OCI-LY7 (cell line): ENCODE results near the gene AAMDC. TPM values are rescaled to one million over a fixed set of nuclear protein-coding genes. Genes with fewer than 3 reads are reported as not detected.
A peak's percentile ranks its signal among the peaks of the same experiment; 100 is the strongest.

Source experiments
- BruUV-seq: library from RNA; stranded (reverse); fragments of 400-500 nt; replicated peaks from 2 replicates; lab custom pipeline; 2021; lab: Mats Ljungman, UMichigan
- CTCF ChIA-PET: fragments of 300-600 bp; sonication (Branson Sonifier 250); formaldehyde crosslinking; loops from one replicate; lab custom pipeline; 2022; ENCODE audit warnings: antibody characterized with exemption; ENCODE audit not compliant: unreplicated experiment; lab: Charles Lee
- POLR2A ChIA-PET: fragments of 300-600 bp; sonication (Branson Sonifier 250); formaldehyde crosslinking; loops from one replicate; lab custom pipeline; 2022; ENCODE audit warnings: antibody characterized with exemption; lab: Charles Lee
- DNase-seq: peaks from one replicate; pipeline ENCODE4 v3.0.0-alpha.2; 2015; ENCODE audit warnings: low spot score
- H2AFZ ChIP-seq: fragments of 200-600 bp; sonication (generic), shearing (Covaris generic); 2 replicates; pipeline ENCODE4 v1.6.1; 2014; ENCODE audit warnings: mild to moderate bottlenecking, antibody characterized with exemption, low read length, moderate library complexity
- H3K27ac ChIP-seq: fragments of 200-600 bp; sonication (generic); 2 replicates; pipeline ENCODE4 v1.5.1; 2014; ENCODE audit warnings: mixed run types, low read depth, mild to moderate bottlenecking, moderate library complexity, low read length, inconsistent platforms; ENCODE audit not compliant: poor library complexity, severe bottlenecking
- H3K36me3 ChIP-seq: fragments of 200-600 bp; sonication (generic); 2 replicates; pipeline ENCODE4 v1.6.1; 2014; ENCODE audit warnings: mild to moderate bottlenecking, antibody characterized with exemption, low read length, moderate library complexity, mixed read lengths; ENCODE audit not compliant: insufficient read depth
- H3K4me1 ChIP-seq: fragments of 200-600 bp; sonication (generic); 2 replicates; pipeline ENCODE4 v1.5.1; 2014; ENCODE audit warnings: mild to moderate bottlenecking, low read length; ENCODE audit not compliant: insufficient read depth, poor library complexity, severe bottlenecking
- H3K4me2 ChIP-seq: fragments of 200-600 bp; sonication (generic); 2 replicates; pipeline ENCODE4 v1.6.1; 2014; ENCODE audit warnings: mild to moderate bottlenecking, low read length
- H3K4me3 ChIP-seq: fragments of 200-600 bp; sonication (generic); 2 replicates; pipeline ENCODE4 v1.5.1; 2014; ENCODE audit warnings: mild to moderate bottlenecking, low read depth, low read length; ENCODE audit not compliant: poor library complexity, severe bottlenecking
- H3K79me2 ChIP-seq: fragments of 200-600 bp; sonication (generic); 2 replicates; pipeline ENCODE4 v1.6.1; 2016; ENCODE audit warnings: low read depth, mild to moderate bottlenecking, low read length, moderate library complexity, mixed read lengths; ENCODE audit not compliant: insufficient read depth
- H3K9me2 ChIP-seq: fragments of 200-600 bp; sonication (generic); 2 replicates; pipeline ENCODE4 v1.6.1; 2016; ENCODE audit warnings: mild to moderate bottlenecking, low read length, mixed read lengths; ENCODE audit not compliant: insufficient read depth
- H3K9me3 ChIP-seq: fragments of 200-600 bp; sonication (generic); 2 replicates; pipeline ENCODE4 v1.6.1; 2014; ENCODE audit warnings: mild to moderate bottlenecking, mixed run types, low read length, mixed read lengths
- H4K20me1 ChIP-seq: fragments of 200-600 bp; sonication (generic); 2 replicates; pipeline ENCODE4 v1.6.1; 2014; ENCODE audit warnings: mild to moderate bottlenecking, antibody characterized with exemption, low read length, moderate library complexity, mixed read lengths; ENCODE audit not compliant: insufficient read depth
- EZH2phosphoT487 ChIP-seq: fragments of 200-600 bp; sonication (generic); IDR thresholded peaks from 2 replicates; pipeline ENCODE4 v1.6.1; 2018; ENCODE audit warnings: low read depth, borderline replicate concordance, mild to moderate bottlenecking, mixed run types, antibody characterized with exemption, low read length, moderate library complexity, mixed read lengths
- intact Hi-C: fragments of 100-400 bp; cut with micrococcal nuclease; formaldehyde crosslinking; loops from one replicate; pipeline ENCODE4 v1.10.0; 2022; ENCODE audit not compliant: unreplicated experiment
- total RNA-seq, 2 experiments: library from RNA; depleted of rRNA in 1 of 2; stranded (reverse); fragments of >200 nt in 1 of 2; shearing (Covaris generic) in 1 of 2; gene quantifications; 2 replicates each; pipeline ENCODE4 v1.2.3, GENCODE V29; 2014 to 2022
- TF ChIP-seq, protein P1 (sequence below): fragments of 200-600 bp; sonication (generic); conservative IDR thresholded peaks from 2 replicates; pipeline ENCODE4 v1.5.1; 2014; ENCODE audit warnings: mild to moderate bottlenecking, antibody characterized with exemption, low read length, moderate library complexity, mixed read lengths

The AAMDC gene
- total RNA-seq, 2 experiments from 2014 or later: 11.0 to 17.1 TPM

DNA sequence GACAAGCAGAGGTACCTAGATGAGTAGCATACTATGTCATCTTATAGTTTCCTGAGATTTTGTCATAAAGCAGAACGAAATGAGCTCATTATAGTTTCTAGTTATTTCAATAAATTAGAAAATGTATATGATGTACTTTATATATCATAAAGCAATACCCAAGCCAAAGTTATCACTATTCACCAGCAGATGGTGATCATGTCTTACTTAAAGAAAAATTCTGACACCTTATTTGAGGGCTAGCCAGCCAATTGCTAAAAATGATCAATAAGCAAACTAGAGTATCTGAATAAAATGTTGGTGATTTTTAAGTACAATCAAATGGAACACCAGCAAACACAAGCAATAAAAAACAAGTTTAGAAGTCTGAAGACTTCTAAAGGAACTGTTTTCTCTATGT is 44.5 kb upstream of the AAMDC start:
- peaks cover 8% of the 10 kb centered on the region; the same call in 1 of the 2 replicates for H3K36me3 ChIP-seq
- 0 out of 2 replicates have a peak, but pooled peaks cover 9% of the 10 kb centered on the region for H4K20me1 ChIP-seq
- no peak overlapping the region for H3K4me2 ChIP-seq
- BruUV-seq: no TSS peak
- POLR2A ChIA-PET: no interaction called here
- H2AFZ ChIP-seq: no peak overlapping the region
- TF ChIP-seq EZH2phosphoT487: no peak
- TF ChIP-seq, protein P1, sequence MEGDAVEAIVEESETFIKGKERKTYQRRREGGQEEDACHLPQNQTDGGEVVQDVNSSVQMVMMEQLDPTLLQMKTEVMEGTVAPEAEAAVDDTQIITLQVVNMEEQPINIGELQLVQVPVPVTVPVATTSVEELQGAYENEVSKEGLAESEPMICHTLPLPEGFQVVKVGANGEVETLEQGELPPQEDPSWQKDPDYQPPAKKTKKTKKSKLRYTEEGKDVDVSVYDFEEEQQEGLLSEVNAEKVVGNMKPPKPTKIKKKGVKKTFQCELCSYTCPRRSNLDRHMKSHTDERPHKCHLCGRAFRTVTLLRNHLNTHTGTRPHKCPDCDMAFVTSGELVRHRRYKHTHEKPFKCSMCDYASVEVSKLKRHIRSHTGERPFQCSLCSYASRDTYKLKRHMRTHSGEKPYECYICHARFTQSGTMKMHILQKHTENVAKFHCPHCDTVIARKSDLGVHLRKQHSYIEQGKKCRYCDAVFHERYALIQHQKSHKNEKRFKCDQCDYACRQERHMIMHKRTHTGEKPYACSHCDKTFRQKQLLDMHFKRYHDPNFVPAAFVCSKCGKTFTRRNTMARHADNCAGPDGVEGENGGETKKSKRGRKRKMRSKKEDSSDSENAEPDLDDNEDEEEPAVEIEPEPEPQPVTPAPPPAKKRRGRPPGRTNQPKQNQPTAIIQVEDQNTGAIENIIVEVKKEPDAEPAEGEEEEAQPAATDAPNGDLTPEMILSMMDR: peak; percentile 78
- no peak overlapping the region for H3K27ac ChIP-seq
- H3K79me2 ChIP-seq: peaks cover 65% of the 10 kb centered on the region; the same call in 1 of the 2 replicates
- no peaks in the 10 kb centered on the region for H3K9me2 ChIP-seq
- intact Hi-C loops: loop anchor here (2.0 to 5.0 kb wide), 3 partner anchors 44 to 271 kb away; partner anchors contain the start of genes AAMDC and RSF1
- H3K4me1 ChIP-seq: no peaks in the 10 kb centered on the region
- peak; percentile 32 for DNase-seq
- H3K4me3 ChIP-seq: no peak overlapping the region
- CTCF ChIA-PET: no interaction called here
- no peaks in the 10 kb centered on the region for H3K9me3 ChIP-seq

DNA sequence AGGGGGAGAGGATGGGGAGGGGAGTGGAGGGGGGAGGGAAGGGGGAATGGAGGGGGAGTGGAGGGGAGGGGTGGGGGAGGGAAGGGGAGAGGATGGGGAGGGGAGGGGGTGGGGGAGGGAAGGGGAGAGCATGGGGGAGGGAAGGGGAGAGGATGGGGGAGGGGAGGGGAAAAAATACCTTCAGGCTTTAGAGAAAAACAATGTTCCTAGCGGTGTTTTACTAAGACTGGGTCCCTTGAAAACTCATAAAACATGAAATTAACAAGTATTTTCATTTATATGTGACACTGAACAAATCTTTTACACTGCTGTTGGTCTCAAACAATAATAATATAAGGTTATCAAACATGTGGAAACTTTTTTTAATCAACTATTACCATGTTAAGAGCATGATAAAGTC is 42.8 kb upstream of the AAMDC start:
- TF ChIP-seq, protein P1: no peak
- TF ChIP-seq EZH2phosphoT487: no peak
- no peak for DNase-seq
- peaks cover 63% of the 10 kb centered on the region; the same call in 1 of the 2 replicates for H3K79me2 ChIP-seq
- peaks cover 19% of the 10 kb centered on the region for H3K36me3 ChIP-seq
- H2AFZ ChIP-seq: no peak overlapping the region
- no peak overlapping the region for H3K4me2 ChIP-seq
- no TSS peak for BruUV-seq
- ChIA-PET CTCF (no interaction called here), POLR2A (no interaction called here)
- H3K9me2 ChIP-seq: no peaks in the 10 kb centered on the region
- peaks cover 6% of the 10 kb centered on the region for H3K4me1 ChIP-seq
- no peak overlapping the region for H3K27ac ChIP-seq
- intact Hi-C loops: loop anchor here (5.0 kb wide), 1 partner anchor 269 kb away; no protein-coding TSS in a partner anchor
- H3K4me3 ChIP-seq: no peak overlapping the region
- H3K9me3 ChIP-seq: no peaks in the 10 kb centered on the region
- peaks cover 9% of the 10 kb centered on the region; the same call in 1 of the 2 replicates for H4K20me1 ChIP-seq

DNA sequence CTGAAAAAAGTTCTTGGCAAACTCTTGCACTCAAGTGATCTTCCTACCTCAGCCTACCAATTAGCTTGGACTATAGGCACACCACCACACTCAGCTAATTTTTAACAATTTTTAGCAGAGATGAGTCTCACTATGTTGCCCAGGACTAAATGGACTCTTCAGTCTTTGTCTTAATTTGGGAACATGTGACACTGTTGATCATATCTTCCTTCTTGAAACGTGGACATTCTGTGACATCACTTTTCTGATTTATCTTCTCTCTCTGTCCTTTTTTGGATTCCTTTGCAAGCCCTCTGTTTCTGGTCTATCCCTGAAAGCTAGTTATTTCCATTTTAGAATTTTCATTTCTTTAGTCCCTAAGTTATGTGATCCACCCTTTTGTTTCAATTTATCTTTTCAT is 42.4 kb upstream of the AAMDC start:
- Histone ChIP-seq H3K36me3 (peaks cover 19% of the 10 kb centered on the region), H3K79me2 (peaks cover 63% of the 10 kb centered on the region; the same call in 1 of the 2 replicates), H2AFZ (no peak overlapping the region), H3K4me2 (no peak overlapping the region), H3K4me1 (peaks cover 10% of the 10 kb centered on the region), H3K9me2 (no peaks in the 10 kb centered on the region), H4K20me1 (peaks cover 9% of the 10 kb centered on the region; the same call in 1 of the 2 replicates), H3K27ac (no peak overlapping the region), H3K9me3 (no peaks in the 10 kb centered on the region), H3K4me3 (no peak overlapping the region)
- no peak for TF ChIP-seq EZH2phosphoT487
- POLR2A ChIA-PET: interaction anchor here (0.7 kb wide), 1 partner anchor 222 kb away, joined by 3 read pairs; no protein-coding TSS in a partner anchor
- CTCF ChIA-PET: interaction anchor here (0.5 kb wide), 1 partner anchor 332 kb away, joined by 3 read pairs; no protein-coding TSS in a partner anchor
- no TSS peak for BruUV-seq
- intact Hi-C loops: loop anchor here (5.0 kb wide), 1 partner anchor 269 kb away; no protein-coding TSS in a partner anchor
- no peak for DNase-seq
